ENCODE data around the gene MRGPRE. TPM values are rescaled to one million over a fixed set of nuclear protein-coding genes. Genes with fewer than 3 reads are reported as not detected.
A peak's percentile ranks its signal among the peaks of the same experiment; 100 is the strongest.

Gene MRGPRE
- total RNA-seq, 4 donors from 2014 or later = 0.47 TPM; not detected in 3

DNA sequence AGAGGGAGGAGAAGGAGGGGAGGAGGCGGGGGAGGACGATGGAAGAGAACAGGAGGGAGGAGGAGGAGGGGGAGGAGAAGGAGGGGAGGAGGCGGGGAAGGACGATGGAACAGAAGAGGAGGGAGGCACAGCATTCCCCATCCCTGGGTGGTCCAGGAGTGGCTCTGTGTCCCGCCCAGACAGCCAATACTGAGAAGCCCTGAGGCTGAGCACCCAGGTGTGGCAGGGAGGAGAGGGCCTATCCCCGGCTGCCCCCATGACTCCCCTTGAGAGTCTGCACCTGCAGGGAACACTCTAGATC, 717 bp downstream of the MRGPRE start:
- peaks cover 11% of the 10 kb centered on the region for H3K4me1 ChIP-seq
- DNase-seq (ENCODE audit: low spot score in 2 of 2) = no peak
- H3K27ac ChIP-seq = no peak overlapping the region
- TF ChIP-seq POLR2A (IDR thresholded peaks at IDR 0.05) = no peak
- no peak for TF ChIP-seq POLR2AphosphoS5 (IDR thresholded peaks at IDR 0.05)
- TF ChIP-seq, protein P1, sequence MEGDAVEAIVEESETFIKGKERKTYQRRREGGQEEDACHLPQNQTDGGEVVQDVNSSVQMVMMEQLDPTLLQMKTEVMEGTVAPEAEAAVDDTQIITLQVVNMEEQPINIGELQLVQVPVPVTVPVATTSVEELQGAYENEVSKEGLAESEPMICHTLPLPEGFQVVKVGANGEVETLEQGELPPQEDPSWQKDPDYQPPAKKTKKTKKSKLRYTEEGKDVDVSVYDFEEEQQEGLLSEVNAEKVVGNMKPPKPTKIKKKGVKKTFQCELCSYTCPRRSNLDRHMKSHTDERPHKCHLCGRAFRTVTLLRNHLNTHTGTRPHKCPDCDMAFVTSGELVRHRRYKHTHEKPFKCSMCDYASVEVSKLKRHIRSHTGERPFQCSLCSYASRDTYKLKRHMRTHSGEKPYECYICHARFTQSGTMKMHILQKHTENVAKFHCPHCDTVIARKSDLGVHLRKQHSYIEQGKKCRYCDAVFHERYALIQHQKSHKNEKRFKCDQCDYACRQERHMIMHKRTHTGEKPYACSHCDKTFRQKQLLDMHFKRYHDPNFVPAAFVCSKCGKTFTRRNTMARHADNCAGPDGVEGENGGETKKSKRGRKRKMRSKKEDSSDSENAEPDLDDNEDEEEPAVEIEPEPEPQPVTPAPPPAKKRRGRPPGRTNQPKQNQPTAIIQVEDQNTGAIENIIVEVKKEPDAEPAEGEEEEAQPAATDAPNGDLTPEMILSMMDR (IDR thresholded peaks at IDR 0.05) = no peak
- TF ChIP-seq EP300 (IDR thresholded peaks at IDR 0.05) = no peak
- H3K27me3 ChIP-seq = peaks cover 41% of the 10 kb centered on the region
- WGBS = 34% methylated on average over 6 of the region's 6 CpGs
- H3K9me3 ChIP-seq = no peaks in the 10 kb centered on the region
- H3K4me3 ChIP-seq = no peak overlapping the region
- H3K36me3 ChIP-seq = no peaks in the 10 kb centered on the region

DNA sequence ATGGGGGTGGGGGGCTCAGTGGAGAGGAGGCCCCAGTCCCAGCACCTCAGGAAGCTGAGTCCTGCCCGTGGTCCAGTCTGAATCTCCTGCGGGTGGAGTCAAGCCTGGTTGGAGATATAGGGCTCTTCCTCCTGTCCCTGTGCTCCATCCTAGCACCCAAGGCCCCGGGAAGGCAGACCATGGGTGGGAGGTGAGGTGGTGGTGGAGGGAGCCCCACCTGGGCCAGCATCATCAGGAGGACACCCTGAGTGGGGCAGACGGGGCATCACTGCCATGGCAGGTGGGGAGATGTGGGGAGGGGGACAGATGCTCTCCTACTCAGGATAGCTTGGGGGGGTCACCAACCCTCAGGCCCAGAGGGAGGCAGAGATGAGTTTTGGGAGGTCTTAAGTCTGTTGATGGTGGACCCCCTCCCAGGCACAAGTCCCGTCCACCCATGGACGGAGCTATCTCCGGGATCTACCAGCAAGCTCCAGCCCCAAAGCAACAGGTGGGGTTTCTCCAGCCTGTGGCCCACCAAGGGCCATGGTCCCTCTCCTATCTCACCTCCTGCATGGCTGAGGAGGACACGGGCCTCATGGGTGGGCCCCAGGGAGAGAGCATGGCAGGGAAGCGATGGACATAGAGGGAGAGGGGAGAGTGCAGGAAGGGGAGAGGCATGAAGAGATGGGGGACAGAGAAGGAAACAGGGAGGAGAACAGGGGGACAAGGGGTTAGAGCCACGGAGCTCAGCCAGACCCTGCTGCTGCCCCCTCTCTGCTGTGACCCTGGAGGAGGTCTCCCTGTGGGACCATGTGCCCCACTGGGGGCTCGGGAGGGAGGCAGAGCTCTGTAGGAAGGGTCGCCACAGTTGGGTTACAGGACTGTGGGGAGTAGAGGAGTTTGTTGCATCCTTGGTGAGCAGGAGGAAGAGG, 1.3 kb downstream of the MRGPRE start:
- Histone ChIP-seq H3K27ac (no peak overlapping the region), H3K9me3 (no peaks in the 10 kb centered on the region), H3K4me3 (no peak overlapping the region), H3K4me1 (peaks cover 11% of the 10 kb centered on the region), H3K27me3 (peaks cover 41% of the 10 kb centered on the region), H3K36me3 (no peaks in the 10 kb centered on the region)
- DNase-seq (ENCODE audit: low spot score in 2 of 2) = no peak
- TF ChIP-seq, protein P1 (IDR thresholded peaks at IDR 0.05) = no peak
- TF ChIP-seq EP300 (IDR thresholded peaks at IDR 0.05) (no peak), POLR2AphosphoS5 (IDR thresholded peaks at IDR 0.05) (no peak), POLR2A (IDR thresholded peaks at IDR 0.05) (no peak)
- 71% methylated on average over 9 of the region's 12 CpGs for WGBS

DNA sequence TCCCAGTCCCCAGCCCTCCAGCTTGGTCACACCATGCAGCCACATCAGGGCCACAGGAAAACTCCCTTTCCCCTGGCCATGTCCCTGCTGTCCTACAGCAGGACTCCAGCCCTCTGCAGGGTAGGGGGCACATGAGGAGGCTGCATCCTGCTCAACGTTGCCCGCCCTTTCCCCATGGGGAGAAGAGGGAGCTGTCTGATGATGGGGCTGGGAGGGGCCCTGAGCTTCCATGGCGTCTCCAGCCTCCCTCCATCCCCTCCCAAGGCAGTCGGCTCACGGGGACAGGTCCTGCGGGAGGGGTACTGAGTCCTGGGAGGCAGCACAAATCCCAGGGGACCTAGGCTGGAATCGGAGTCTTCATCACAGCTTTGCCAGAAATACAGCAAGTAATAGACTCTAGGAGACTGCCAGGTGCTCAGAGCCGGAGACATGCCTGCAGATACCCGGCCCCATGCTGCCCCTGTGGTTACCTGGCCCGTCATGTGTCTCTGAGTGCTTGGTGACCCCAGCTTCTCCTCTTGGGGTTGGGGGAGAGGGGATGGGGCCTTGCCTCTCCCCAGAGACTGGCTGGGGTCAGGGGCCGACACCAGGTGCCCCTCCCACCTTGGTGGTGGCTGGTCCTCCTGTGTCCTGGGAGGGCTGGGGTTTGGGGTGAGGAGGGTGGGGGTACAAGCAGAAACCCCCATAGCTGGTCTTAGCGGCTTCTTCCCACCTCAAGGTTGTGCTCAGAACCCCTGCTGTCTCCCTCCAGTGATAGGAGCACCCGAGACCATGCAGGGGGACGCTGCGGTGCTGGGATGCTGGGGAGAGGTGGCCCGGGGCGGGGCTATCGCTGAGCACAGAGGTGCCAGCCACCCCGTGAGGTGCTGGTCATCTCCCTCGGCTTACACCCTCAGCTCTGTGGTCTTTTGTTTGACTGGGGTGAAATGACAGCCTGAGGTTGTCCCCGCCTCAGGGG, 2.3 kb downstream of the MRGPRE start:
- peaks cover 11% of the 10 kb centered on the region for H3K4me1 ChIP-seq
- H3K27ac ChIP-seq = no peak overlapping the region
- H3K27me3 ChIP-seq = peaks cover 41% of the 10 kb centered on the region
- H3K36me3 ChIP-seq = no peaks in the 10 kb centered on the region
- H3K4me3 ChIP-seq = no peak overlapping the region
- WGBS = 83% methylated on average over 10 of the region's 21 CpGs
- no peak for DNase-seq (ENCODE audit: low spot score in 2 of 2)
- no peak for TF ChIP-seq POLR2A (IDR thresholded peaks at IDR 0.05)
- no peak for TF ChIP-seq POLR2AphosphoS5 (IDR thresholded peaks at IDR 0.05)
- TF ChIP-seq, protein P1 (IDR thresholded peaks at IDR 0.05) = no peak
- no peak for TF ChIP-seq EP300 (IDR thresholded peaks at IDR 0.05)
- no peaks in the 10 kb centered on the region for H3K9me3 ChIP-seq

DNA sequence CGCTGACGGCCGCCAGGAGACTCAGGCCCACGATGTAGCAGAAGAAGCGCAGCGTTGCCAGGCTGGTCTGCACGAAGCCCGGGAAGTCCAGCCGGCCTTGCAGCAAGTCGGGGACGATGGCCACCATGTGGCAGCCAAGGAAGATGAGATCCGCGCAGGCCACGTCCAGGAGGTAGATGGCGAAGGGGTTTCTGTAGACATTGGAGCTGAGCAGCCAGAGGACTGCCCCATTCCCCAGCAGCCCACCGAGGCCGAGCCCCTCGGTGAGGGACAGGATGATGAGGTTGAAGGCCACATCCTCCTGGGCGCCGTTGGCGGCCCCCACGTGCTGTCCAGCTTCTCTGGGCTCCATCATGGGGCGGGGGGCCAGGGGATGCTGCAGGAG, 3.8 kb downstream of the MRGPRE start:
- no peak for DNase-seq (ENCODE audit: low spot score in 2 of 2)
- H3K36me3 ChIP-seq = no peaks in the 10 kb centered on the region
- peaks cover 11% of the 10 kb centered on the region for H3K4me1 ChIP-seq
- WGBS = 95% methylated on average over 10 of the region's 23 CpGs
- H3K9me3 ChIP-seq = no peaks in the 10 kb centered on the region
- no peak overlapping the region for H3K4me3 ChIP-seq
- peaks cover 50% of the 10 kb centered on the region for H3K27me3 ChIP-seq
- H3K27ac ChIP-seq = no peak overlapping the region
- TF ChIP-seq POLR2A (IDR thresholded peaks at IDR 0.05) = no peak
- no peak for TF ChIP-seq EP300 (IDR thresholded peaks at IDR 0.05)

DNA sequence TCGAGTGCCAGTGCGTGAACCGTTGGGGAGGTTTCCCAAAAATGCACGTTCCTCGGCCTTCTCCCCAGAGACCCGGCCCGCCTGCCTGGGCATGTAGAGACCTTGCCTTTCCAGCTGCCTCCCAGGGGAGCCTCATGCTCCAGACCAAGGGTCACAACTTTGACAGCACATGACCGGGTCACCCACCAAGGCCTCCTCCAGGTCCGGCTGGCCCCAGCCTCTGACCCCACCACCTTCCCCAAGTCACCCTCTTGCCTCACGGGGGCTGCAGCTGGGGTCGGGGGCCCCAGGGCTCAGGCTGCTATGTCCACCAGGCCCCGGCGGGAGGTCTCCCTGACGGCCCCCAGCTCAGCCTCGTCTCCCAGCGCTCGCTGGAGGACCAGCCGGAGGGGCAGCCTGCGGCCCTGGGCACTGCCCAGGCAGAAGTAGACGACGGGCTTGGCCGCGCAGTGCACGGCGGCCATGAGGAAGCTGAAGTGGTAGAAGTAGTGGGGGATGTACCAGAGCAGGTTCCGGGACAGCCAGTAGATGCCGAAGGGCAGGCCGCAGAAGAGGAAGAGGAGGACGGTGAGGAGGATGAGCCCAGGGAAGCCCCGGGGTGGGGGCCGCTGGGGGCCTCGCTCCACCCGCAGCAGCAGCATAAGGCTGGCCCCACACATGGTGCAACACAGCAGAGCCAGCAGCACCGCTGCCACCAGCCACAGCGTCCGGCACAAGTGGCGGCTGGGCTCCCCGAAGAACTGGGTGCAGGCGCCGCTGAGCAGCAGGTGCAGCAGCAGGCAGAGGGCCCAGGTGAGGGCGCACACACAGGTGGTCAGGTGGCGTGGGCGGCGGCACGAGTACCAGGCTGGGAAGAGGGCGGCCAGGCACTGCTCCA, 4.4 kb downstream of the MRGPRE start:
- Histone ChIP-seq H3K27me3 (peaks cover 51% of the 10 kb centered on the region), H3K4me3 (no peak overlapping the region), H3K4me1 (peaks cover 11% of the 10 kb centered on the region), H3K9me3 (no peaks in the 10 kb centered on the region), H3K27ac (no peak overlapping the region), H3K36me3 (no peaks in the 10 kb centered on the region)
- TF ChIP-seq, protein P1 (IDR thresholded peaks at IDR 0.05) = no peak
- no peak for TF ChIP-seq POLR2AphosphoS5 (IDR thresholded peaks at IDR 0.05)
- no peak for TF ChIP-seq POLR2A (IDR thresholded peaks at IDR 0.05)
- TF ChIP-seq EP300 (IDR thresholded peaks at IDR 0.05) = no peak
- peak in 1 of 2 donors; percentile 61 for DNase-seq (ENCODE audit: low spot score in 2 of 2)
- 88% methylated on average over 23 of the region's 46 CpGs for WGBS

All from suprapubic skin (tissue), 4 donors.